Mucosa of stomach (tissue), 1 donor: ENCODE data around the gene SCIMP.
A peak's percentile ranks its signal among the peaks of the same experiment; 100 is the strongest.

Experiments used
- H3K27me3 ChIP-seq: one replicate; pipeline ENCODE4 v1.7.0; 2013; ENCODE audit warnings: mild to moderate bottlenecking, low read length; ENCODE audit not compliant: control insufficient read depth, insufficient read depth
- H3K36me3 ChIP-seq: one replicate; pipeline ENCODE4 v1.7.0; 2013; ENCODE audit warnings: low read length; ENCODE audit not compliant: control insufficient read depth, insufficient read depth
- H3K4me1 ChIP-seq: one replicate; pipeline ENCODE4 v1.7.0; 2013; ENCODE audit warnings: mild to moderate bottlenecking, low read length; ENCODE audit not compliant: control insufficient read depth, insufficient read depth
- H3K4me3 ChIP-seq: one replicate; pipeline ENCODE4 v1.7.0; 2013; ENCODE audit warnings: low read length
- H3K9ac ChIP-seq: one replicate; pipeline ENCODE4 v1.7.0; 2013; ENCODE audit warnings: mild to moderate bottlenecking, low read length, moderate library complexity
- H3K9me3 ChIP-seq: one replicate; pipeline ENCODE4 v1.7.0; 2013; ENCODE audit warnings: mild to moderate bottlenecking, low read length, moderate library complexity; ENCODE audit not compliant: control insufficient read depth
- donor health status: Pancreatic carcinoma.

SCIMP gene

DNA sequence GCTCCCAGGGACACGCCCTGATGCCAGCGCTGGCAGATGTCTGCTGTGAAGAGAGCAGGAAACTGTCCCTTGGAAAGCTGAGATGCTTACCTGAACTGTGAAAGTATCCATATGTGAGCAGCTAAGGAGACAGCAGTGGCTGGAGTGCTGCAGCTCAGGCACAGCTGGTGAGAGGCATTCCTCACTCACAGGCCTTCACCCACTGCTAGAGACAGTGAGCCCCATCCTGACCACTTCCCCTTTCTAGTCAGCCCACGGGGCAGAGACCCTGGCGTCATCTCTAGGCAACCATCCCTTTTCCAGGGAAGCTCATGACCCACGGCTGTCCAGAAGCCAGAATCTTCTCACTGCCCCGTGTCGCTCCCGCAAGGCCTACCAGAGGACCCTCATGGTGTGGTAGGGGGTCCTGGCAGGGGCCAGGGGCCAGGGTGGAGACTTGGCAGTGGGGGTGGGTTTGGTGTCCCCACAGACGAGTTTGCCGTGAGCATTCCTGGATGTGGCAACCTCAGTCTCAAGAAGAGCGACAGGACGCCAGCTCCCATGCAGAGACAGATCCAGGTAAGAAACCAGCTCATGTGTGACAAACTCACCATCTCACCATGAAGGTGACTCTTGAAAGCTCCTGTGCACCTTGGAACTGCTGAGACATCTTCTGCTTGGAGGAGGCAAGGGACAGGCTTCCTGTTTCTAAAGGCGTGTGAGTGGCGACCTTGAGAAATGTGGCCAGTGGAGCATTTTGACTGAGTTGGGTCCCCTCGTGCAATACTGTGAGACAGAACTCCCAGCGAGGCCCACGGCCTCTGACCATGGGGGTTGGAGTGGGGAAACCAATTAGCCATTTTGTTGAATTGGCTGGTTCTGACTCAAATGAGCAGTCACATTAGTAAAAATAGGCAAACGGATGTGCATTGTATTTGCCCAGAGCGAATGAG lies at the start of gene SCIMP:
SCIMP (minus strand) TSS at position 216 of the 932 bp plus-strand sequence; CDS start at position 111, 105 bp downstream.
- Histone ChIP-seq H3K9ac (no peak within 1 kb of the TSS), H3K36me3 (no peaks in the 10 kb centered on the region), H3K27me3 (no peaks in the 10 kb centered on the region), H3K4me1 (peaks cover 19% of the 10 kb centered on the region), H3K9me3 (no peaks in the 10 kb centered on the region), H3K4me3 (no peak within 1 kb of the TSS)

DNA sequence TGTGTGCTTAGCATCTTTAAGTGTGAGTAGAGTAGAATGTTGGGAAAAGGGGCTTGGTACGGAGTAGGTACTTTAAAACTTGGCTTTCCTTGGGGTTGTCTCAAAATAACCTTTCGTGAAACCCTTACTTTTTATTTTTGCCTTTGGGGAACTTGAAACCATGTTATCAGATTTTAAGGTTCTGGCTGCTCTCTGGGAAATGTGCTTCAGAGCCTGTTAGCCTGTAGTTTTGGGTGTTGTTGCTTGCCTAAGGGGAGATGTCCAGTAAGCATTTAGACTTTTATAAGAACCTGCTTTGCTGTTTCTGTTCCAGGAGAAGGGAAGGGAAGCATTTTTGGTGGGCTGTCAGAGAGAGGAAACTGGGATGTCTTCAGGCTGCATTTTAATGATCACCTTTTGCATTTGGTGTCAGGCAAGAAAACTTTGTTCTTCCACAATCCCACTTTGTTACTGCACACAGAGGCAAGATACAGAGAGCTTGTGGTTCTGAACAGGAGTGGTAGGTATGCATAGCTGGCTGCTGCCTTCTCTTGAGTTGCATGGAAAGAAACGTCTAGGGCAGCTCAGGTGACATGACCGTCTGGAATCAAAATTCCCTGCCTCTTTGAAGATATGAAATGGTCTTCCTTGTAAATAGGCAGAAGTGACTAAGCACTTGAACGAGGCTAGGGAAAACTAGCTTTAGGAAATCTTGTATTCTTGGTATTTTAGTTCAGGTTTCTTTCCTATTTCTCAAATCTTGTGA lies 49.1 kb upstream of the SCIMP start:
- H3K36me3 ChIP-seq = no peaks in the 10 kb centered on the region
- peak overlapping the region; percentile 59 for H3K9ac ChIP-seq
- no peak overlapping the region for H3K4me3 ChIP-seq
- H3K9me3 ChIP-seq = no peaks in the 10 kb centered on the region
- no peaks in the 10 kb centered on the region for H3K27me3 ChIP-seq
- H3K4me1 ChIP-seq = peaks cover 32% of the 10 kb centered on the region

DNA sequence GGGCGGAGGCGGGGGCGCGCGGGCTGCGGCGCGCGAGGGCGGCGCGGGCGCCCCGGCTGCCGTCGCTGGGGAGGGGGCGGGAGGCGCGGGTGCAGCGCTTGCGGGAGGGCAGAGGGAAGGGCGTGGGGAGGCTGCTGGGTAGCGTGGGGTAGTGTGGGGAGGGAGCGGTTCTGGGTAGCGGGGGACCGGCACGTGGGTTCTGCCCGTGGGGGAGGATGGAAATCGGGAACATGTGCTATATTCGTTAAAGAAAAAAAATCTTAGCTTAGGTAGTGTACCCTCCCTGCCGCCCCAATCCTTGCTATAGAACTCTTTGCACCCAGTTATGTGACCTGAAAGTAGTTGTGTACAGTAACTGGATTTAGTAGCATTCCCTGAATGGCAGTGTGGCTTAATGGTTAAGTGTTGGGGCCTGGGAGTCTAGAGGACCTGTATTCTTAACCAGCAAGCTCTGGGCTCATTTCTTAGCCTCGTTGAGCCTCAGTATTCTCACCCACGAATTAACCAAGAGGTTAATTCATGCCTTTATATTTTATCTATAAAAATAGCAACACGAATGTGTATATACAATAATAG lies 48.1 kb upstream of the SCIMP start:
- H3K36me3 ChIP-seq = no peaks in the 10 kb centered on the region
- no peaks in the 10 kb centered on the region for H3K9me3 ChIP-seq
- peaks cover 32% of the 10 kb centered on the region for H3K4me1 ChIP-seq
- H3K9ac ChIP-seq = peak overlapping the region; percentile 59
- peak overlapping the region; percentile 25 for H3K4me3 ChIP-seq
- no peaks in the 10 kb centered on the region for H3K27me3 ChIP-seq

DNA sequence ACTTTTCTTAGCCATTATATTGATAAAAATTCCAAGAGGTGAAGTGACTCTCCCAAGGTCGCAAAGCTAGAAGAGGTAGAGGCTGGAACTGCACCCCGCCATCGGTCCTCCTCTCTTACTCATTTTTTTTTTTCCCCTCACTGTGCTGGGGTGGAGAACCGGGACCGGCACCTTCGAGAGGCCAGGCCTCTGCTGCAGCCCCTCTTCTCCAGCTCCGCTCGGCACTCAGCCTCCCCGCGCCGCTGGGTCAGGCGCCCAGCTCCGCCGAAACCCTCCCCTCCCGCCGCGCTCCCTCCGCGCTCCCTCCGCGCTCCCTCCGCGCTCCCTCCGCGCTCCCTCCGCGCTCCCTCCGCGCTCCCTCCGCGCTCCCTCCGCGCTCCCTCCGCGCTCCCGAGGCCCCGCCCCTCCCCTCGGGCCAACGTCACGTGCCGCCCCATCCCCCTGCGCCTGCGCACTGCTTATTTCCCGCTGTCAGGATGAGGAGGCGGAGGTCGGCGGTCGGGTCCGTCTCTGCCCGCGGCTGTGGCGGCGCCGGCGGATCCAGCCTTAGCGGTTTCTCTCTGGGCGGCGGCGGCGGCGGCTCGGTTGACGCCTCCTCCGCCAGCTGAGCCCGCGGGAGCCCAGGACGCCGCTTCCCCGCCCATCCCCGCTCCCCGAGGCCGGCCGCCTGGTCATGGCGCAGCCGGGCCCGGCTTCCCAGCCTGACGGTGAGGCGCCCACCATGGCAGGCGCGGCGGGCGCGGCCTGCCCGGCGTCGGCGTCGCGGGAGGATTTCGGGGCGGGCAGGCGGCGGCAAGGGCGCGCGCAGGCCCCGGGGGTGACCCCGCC lies 47.4 kb upstream of the SCIMP start, which contains the start of gene RABEP1:
RABEP1 (plus strand) TSS at position 471 of the 828 bp plus-strand sequence; CDS start at position 674, 203 bp downstream.
- no peaks in the 10 kb centered on the region for H3K27me3 ChIP-seq
- no peaks in the 10 kb centered on the region for H3K36me3 ChIP-seq
- no peaks in the 10 kb centered on the region for H3K9me3 ChIP-seq
- peaks cover 29% of the 10 kb centered on the region for H3K4me1 ChIP-seq
- H3K9ac ChIP-seq = peak within 1 kb of the TSS; percentile 59
- H3K4me3 ChIP-seq = peak within 1 kb of the TSS; percentile 25

DNA sequence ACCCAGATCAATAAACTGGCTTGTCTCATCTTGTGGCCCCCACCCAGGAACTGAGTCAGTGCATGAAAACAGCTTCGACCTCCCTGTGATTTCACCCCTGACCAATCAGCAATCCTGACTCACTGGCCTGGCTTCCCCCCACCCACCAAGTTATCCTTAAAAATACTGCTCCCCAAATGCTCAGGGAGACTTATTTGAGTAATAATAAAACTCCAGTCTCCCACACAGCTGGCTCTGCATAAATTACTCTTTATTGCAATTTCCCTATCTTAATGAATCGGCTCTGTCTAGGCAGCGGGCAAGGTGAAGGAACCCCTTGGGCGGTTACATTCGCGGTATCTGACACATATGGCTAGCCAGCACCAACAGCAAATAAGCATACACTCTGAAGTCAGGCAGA lies 37.7 kb upstream of the SCIMP start:
- no peak overlapping the region for H3K9ac ChIP-seq
- H3K4me1 ChIP-seq = no peaks in the 10 kb centered on the region
- H3K4me3 ChIP-seq = no peak overlapping the region
- no peaks in the 10 kb centered on the region for H3K9me3 ChIP-seq
- H3K36me3 ChIP-seq = no peaks in the 10 kb centered on the region
- no peaks in the 10 kb centered on the region for H3K27me3 ChIP-seq

DNA sequence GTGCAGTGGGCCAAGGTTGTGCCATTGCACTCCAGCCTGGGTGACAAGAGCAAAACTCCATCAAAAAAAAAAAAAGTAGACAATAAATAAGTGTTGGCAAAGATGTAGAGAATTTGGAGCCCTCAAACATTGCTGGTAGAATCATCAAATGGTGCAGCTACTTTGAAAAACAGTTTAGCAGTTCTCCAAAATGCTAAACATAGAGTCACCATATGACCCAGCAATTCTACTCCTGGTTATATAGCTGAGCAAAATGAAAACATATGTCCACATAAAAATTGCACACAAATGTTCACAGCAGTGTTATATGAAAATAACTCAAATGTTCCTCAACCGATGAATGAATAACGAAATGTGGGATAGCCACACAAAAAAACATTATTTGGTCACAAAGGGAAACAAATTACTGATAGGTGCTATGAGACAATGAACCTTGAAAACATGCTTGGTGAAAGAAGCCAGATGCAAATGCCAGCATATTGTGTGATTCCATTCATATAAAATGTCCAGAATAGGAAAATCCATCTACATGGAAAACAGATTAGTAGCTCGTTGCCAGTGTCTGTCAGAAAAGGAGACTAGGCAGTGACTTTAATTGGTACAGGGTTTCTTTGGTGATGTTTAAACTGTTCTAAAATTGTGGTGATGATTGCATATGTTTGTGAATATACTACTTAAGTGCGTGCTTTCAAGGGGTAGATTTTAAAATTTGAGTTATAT lies 34.7 kb upstream of the SCIMP start:
- H3K36me3 ChIP-seq = no peaks in the 10 kb centered on the region
- H3K27me3 ChIP-seq = no peaks in the 10 kb centered on the region
- no peaks in the 10 kb centered on the region for H3K4me1 ChIP-seq
- no peak overlapping the region for H3K9ac ChIP-seq
- H3K4me3 ChIP-seq = no peak overlapping the region
- no peaks in the 10 kb centered on the region for H3K9me3 ChIP-seq

DNA sequence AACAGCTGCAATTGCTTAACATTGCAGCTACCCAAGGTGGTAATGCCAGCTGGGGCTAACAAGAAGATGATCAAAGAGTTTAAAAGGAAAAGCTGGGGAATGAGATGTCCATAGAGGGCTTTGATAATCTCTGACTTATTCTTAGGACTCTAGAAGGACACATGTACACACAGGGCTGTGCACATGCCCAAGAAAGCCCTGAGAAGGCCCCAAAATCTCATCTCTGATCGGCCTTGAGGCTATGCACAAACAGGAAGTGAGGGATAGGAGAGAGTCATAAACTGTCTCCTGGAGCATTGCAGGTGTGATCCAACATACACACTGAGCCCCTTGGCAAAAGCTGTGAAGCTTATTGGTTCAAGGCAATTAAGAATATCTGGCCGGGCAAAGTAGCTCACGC lies 30.2 kb upstream of the SCIMP start:
- Histone ChIP-seq H3K9me3 (no peaks in the 10 kb centered on the region), H3K27me3 (no peaks in the 10 kb centered on the region), H3K4me3 (no peak overlapping the region), H3K36me3 (no peaks in the 10 kb centered on the region), H3K9ac (no peak overlapping the region), H3K4me1 (peaks cover 5% of the 10 kb centered on the region)

DNA sequence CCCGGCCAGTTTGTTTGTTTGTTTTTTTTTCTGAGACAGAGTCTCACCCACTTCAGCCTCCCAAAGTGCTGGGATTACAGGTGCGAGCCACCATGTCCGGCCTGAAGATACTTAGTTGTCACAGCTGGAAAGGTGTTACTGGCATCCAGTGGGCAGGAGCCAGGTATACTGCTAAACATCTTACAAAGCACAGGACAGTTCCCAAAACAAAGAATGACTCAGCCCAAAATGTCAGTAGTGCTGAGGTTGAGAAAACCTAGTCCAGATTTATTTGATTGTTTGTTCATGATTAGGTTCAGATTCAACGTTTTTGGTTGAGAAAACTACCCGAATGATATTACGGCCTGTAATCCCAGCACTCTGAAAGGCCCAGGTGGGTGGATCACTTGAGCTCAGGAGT lies 28.8 kb upstream of the SCIMP start:
- H3K36me3 ChIP-seq = no peaks in the 10 kb centered on the region
- no peaks in the 10 kb centered on the region for H3K9me3 ChIP-seq
- H3K9ac ChIP-seq = no peak overlapping the region
- H3K27me3 ChIP-seq = no peaks in the 10 kb centered on the region
- H3K4me3 ChIP-seq = no peak overlapping the region
- peaks cover 5% of the 10 kb centered on the region for H3K4me1 ChIP-seq

DNA sequence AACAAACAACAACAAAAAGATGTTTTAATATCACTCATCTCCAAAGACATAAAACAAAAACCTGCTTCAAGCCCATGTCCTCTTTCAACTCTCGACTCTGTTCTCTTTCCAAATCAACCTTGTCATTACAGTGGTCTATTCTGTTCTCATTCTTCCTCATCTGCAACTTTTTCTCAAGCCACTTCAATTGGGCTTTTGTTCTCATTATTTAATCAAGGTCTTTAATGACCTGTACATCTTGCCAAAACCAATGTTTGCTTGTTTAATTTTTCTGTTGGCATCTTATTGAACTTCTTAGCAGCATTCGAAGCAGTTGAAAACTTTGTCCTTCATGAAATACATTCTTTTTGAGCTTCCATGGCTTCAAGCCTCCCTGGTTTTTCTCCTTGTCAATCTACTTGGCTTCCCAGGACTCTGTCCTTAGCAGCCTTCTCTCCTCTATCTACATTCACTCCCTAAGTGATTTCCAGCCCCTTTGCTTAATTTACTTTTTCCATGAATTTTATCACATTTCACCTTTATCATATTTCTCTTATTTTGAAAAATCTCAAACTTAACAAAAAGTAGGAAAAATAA lies 27.8 kb upstream of the SCIMP start:
- Histone ChIP-seq H3K36me3 (no peaks in the 10 kb centered on the region), H3K9ac (no peak overlapping the region), H3K9me3 (no peaks in the 10 kb centered on the region), H3K4me3 (no peak overlapping the region), H3K27me3 (no peaks in the 10 kb centered on the region), H3K4me1 (peaks cover 5% of the 10 kb centered on the region)

DNA sequence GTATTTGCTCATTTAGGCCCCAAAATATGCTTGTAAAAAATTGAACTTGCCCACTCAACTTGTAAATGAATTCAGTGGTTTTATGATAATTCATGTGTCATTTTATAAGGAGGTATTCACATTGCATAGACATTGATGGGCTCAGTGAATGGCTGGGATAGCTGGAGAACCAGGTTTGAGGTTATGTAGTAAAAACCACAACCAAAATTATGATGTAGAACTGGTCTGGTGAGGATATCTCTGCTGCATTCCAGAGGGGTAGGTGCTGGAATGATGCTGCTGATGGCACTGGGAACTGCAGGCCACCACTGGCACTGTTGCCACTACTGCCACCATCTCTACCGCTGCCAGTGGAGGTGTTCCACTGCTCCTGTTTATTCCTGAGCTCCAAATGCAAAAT lies 25.9 kb upstream of the SCIMP start:
- peaks cover 5% of the 10 kb centered on the region for H3K4me1 ChIP-seq
- no peaks in the 10 kb centered on the region for H3K27me3 ChIP-seq
- H3K36me3 ChIP-seq = no peaks in the 10 kb centered on the region
- no peak overlapping the region for H3K9ac ChIP-seq
- no peak overlapping the region for H3K4me3 ChIP-seq
- H3K9me3 ChIP-seq = no peaks in the 10 kb centered on the region

DNA sequence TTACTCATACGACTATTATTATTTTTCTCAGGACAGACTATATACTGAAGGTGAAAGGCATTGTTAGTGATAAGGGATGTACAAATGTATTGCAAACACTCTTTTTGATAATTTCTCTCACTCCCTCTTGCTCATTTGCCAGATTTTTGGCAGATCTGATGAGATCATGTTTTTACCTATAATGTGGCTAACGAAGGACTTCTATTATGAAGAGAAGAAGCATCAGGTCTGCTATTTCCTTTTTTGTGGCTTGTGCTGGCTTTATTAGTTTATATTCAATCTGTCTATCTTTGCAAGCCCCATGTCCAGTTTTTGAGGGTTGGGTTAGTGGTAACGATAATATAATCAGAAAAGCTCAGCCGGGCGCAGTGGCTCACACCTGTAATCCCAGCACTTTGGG lies 22.5 kb upstream of the SCIMP start:
- H3K9ac ChIP-seq = no peak overlapping the region
- H3K4me1 ChIP-seq = no peaks in the 10 kb centered on the region
- H3K27me3 ChIP-seq = no peaks in the 10 kb centered on the region
- H3K9me3 ChIP-seq = no peaks in the 10 kb centered on the region
- no peak overlapping the region for H3K4me3 ChIP-seq
- no peaks in the 10 kb centered on the region for H3K36me3 ChIP-seq
